GM10847 (cell line): ENCODE data around the gene RUBCNL.

Experiments
- POLR2A ChIP-seq: IDR thresholded peaks from 2 replicates; pipeline ENCODE4 v1.6.1; 2011; ENCODE audit not compliant: insufficient read length; ENCODE audit errors: extremely low read depth

The RUBCNL gene

DNA sequence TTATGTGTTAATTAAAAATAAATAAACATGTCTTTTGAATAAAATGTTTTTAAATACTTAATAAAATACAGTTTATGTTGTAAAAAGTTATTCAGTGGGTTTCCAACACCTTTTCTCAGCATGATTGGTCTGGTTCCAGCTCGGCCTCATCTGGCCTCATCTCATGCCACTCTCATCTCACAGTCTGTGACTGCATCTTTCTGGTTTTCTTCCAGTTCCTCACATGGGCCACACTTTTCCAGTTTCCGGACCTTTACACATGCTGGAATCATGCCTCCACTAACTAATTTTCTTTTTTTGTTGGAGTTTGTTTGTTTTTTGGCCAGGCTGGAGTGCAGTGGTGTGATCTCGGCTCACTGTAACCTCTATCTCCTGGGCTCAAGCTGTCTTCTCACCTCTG, 82.5 kb downstream of the RUBCNL start:
- TF ChIP-seq POLR2A, result no peak

DNA sequence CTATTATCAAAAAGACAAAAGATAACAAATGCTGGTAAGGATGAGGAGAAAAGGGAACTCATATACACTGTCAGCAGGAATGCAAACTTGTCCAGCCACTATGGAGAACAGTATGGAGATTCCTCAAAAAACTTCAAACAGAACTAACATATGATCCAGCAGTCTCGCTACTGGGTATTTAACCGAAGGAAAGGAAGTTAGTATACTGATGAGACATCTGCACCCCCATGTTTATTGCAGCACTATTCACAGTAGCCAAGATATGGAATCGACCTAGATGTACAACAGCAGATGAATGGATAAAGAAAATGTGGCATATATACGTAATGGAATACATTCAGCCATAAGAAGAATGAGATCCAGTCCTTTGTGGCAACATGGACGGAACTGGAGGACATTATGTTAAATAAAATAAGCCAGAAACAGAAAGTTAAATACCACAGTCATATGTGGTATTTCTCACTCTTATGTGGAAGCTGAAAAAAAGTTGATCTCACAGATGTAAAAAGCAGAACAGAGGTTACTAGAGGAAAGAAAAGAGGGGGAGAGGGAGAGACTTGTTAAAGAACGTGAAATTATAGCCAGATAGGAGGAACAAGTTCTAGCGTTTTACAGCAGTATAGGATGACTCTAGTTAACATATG, 83.2 kb downstream of the RUBCNL start:
- no peak for TF ChIP-seq POLR2A

DNA sequence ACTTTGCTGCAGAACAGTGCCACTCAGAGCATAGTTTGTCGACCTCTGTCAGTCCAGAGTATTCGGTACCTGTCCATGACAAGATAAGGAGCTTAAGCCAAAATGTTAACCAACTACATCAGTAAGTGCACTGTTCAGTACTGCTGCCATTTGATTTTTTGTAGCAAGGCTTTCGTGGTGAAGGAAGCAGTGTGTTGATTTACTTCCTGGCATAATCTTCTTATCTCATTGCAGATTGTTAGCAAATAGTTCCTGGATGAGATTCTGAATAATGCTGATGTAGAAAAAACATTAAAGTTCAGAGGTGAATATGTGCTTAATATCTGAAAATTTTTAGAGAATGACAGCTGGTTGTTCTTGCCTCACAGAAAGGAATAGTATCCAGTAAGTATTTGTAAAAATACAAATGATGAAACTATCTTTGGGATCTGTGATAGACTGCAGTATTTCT, 89.7 kb downstream of the RUBCNL start:
- TF ChIP-seq POLR2A, result no peak

DNA sequence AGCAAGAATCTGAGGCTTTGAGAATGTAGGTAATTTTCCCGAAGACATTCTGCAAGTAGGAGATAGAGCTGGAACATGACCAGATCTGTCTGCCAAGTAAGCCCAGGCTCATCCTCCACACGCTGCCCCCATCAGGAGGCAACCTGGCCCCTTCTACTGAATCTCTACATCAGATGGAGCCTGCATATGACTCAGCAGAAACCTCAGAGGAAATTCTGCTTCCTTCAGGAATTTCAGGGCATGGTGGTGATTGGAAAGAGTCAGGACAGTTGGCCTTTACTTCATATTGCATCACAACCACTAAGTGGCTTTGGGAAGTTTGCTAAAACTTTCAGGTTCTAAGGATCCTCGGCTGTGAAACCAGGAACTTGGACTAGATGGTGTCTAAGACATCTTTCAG, 90.1 kb downstream of the RUBCNL start:
- no peak for TF ChIP-seq POLR2A

DNA sequence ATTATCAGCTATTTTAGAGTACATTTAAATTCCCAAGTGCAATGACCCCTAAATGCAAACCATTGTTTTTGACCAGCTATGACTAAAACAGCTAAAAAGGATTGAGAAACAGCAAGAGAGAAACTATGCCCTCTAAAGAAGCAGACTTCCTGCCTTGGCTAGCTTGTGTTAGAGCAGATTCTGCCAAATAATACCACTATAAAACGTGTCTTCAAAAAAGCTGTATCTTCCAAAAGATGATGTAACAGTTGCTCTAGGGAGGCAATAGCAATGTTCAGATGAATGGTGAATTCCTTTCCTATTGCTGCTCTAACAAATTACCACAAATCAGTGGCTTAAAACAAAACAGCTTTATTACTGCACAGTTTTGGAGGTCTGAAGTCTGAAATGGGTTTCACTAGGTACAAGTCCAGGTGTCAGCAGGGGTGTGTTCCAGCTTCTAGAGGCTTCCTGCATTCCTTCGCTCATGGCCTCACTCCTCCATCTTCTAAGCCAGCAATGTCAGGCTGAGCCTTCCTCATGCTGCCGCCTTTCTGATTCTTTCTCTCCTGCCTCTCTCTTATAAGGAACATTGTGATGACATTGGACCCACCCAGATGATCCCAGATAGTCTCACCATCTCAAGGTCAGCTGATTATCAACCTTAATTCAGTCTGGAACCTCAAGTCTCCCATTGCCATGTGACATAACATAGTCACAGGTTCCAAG, 90.8 kb downstream of the RUBCNL start:
- TF ChIP-seq POLR2A, result no peak

DNA sequence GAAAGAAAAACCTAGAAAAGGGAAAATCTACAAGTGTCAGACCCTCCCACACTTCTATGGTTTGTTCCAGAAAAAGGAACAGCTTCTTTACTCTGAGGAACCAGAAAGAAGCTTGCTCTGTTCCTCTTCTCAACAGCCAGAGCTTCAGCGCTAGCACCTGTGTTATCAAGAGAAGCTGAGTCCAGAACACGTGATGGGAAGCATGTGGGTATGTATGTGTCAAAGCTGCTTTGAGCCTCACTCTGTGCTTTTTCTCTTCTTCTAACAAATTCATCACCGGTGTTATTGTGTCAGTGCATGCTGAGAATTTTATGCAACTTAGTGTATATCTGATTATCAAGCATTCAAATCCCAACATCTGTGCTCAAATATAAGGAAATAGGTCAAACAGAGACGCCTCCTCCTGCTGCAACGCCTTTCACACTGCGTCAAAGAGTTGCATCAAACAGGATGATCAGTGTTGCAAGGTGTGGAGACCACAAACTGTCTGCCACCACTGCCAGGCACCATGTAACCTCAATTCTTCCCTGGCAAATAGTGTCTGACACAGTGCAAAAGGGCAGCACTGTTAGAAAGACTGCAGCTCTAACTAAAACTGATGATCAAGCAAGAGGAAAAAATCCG, 91.4 kb downstream of the RUBCNL start:
- TF ChIP-seq POLR2A, result no peak

DNA sequence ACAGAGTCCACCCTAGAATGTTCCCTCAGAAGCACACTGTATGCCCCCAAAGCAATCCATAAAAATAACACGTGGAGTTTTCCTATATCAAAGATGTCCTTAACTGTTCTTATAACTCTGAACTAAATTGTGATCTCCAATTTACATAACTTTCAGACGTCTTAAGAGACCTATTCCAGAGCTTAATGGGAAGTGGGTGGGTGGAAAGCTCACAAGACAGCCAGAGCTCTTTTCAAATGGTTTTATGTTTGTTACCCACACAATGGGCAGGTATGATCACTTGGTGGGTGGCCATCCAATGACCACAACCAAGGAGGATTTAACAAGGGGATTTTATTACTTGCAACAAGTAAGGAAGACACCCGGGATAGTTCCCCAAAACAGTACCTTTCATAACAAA, 93.6 kb downstream of the RUBCNL start:
- no peak for TF ChIP-seq POLR2A
